Panc1 (cell line): ENCODE data around the gene ATP11B. TPM values are rescaled to one million over a fixed set of nuclear protein-coding genes. Genes with fewer than 3 reads are reported as not detected.

Experiments
- ATAC-seq: fragments of 200-7000 bp; cut with Tn5 transposase; 2 replicates; pipeline ENCODE4 v1.9.1; 2020; ENCODE audit warnings: mild to moderate bottlenecking, moderate library complexity
- BruUV-seq: library from RNA; stranded (reverse); fragments of 400-500 nt; replicated peaks from 2 replicates; lab custom pipeline; 2021; lab: Mats Ljungman, UMichigan
- CTCF ChIA-PET: fragments of 300-600 bp; sonication (Branson Sonifier 250); formaldehyde crosslinking; loops from one replicate; lab custom pipeline; 2022; ENCODE audit warnings: antibody characterized with exemption; lab: Charles Lee
- POLR2A ChIA-PET: fragments of 300-600 bp; sonication (Branson Sonifier 250); formaldehyde crosslinking; loops from one replicate; lab custom pipeline; 2022; ENCODE audit warnings: antibody characterized with exemption; lab: Charles Lee
- DNase-seq: peaks from one replicate; pipeline ENCODE4 v3.0.0-alpha.2; 2010; ENCODE audit warnings: low read depth, low spot score
- H3K27ac ChIP-seq: 2 replicates; pipeline ENCODE4 v1.5.1; 2011; ENCODE audit warnings: mild to moderate bottlenecking, low read length, inconsistent platforms
- H3K27me3 ChIP-seq: fragments of 200-500 bp; sonication (Bioruptor generic); 2 replicates; pipeline ENCODE4 v1.6.0; 2014; ENCODE audit warnings: low read length, inconsistent platforms; ENCODE audit not compliant: control insufficient read depth, insufficient read depth
- H3K36me3 ChIP-seq: fragments of 200-500 bp; sonication (Bioruptor generic); 2 replicates; pipeline ENCODE4 v1.5.1; 2014; ENCODE audit warnings: inconsistent platforms, mild to moderate bottlenecking, low read length, moderate library complexity; ENCODE audit not compliant: control insufficient read depth, insufficient read depth
- H3K4me1 ChIP-seq: 2 replicates; pipeline ENCODE4 v1.5.1; 2011; ENCODE audit warnings: inconsistent platforms, mild to moderate bottlenecking, low read length, moderate library complexity; ENCODE audit not compliant: control insufficient read depth, insufficient read depth
- H3K4me3 ChIP-seq, 2 experiments: 2 replicates each; pipeline ENCODE4 v1.5.1; 2011 to 2012; ENCODE audit warnings: low read depth in 2 of 2, low read length in 2 of 2, mild to moderate bottlenecking in 2 of 2, inconsistent platforms in 1 of 2, moderate library complexity in 1 of 2
- H3K9me3 ChIP-seq: fragments of 200-500 bp; sonication (Bioruptor generic); 2 replicates; pipeline ENCODE4 v1.5.1; 2014; ENCODE audit warnings: low read depth, mild to moderate bottlenecking, inconsistent platforms, low read length, moderate library complexity; ENCODE audit not compliant: control insufficient read depth, insufficient read depth
- CTCF ChIP-seq: fragments of 450-650 bp; IDR thresholded peaks from 2 replicates; pipeline ENCODE4 v1.5.1; 2017; ENCODE audit warnings: mild to moderate bottlenecking
- POLR2AphosphoS5 ChIP-seq: IDR thresholded peaks from 2 replicates; pipeline ENCODE4 v1.6.1; 2012; ENCODE audit warnings: mild to moderate bottlenecking, low read depth, low read length, moderate library complexity
- REST ChIP-seq, 2 experiments: IDR thresholded peaks; 2 replicates each; pipeline ENCODE4 v1.6.1; 2011 to 2012; ENCODE audit warnings: low read depth in 2 of 2, control low read depth in 1 of 2, low read length in 1 of 2, mild to moderate bottlenecking in 1 of 2, moderate library complexity in 1 of 2; ENCODE audit not compliant: insufficient read depth in 1 of 2
- SIN3A ChIP-seq: IDR thresholded peaks from 2 replicates; pipeline ENCODE4 v1.6.1; 2012; ENCODE audit warnings: low read depth, mild to moderate bottlenecking, low read length, moderate library complexity, borderline replicate concordance; ENCODE audit not compliant: insufficient read depth
- TCF7L2 ChIP-seq: IDR thresholded peaks from 2 replicates; pipeline ENCODE4 v1.6.1; 2011; ENCODE audit warnings: mild to moderate bottlenecking, low read depth, low read length, inconsistent platforms
- in situ Hi-C: cut with HindIII; loops from 2 replicates; pipeline ENCODE4 v1.10.0; 2016; ENCODE audit warnings: low sequenced_read_pairs, low pct_unique_long_range_greater_than_20kb
- intact Hi-C: fragments of 100-400 bp; cut with micrococcal nuclease; formaldehyde crosslinking; loops from one replicate; pipeline ENCODE4 v1.10.0; 2022; ENCODE audit not compliant: unreplicated experiment
- total RNA-seq: library from RNA; stranded (reverse); gene quantifications from one replicate; pipeline ENCODE4 v1.2.1, GENCODE V29; 2021; ENCODE audit not compliant: unreplicated experiment

Gene ATP11B
- total RNA-seq, 1 experiment from 2014 or later = 108 TPM

GRCh38 chr3:182895513-182896112 lies 102.3 kb downstream of the ATP11B start:
- BruUV-seq = no TSS peak
- ChIA-PET POLR2A (interaction anchor here (0.6 kb wide), 1 partner anchor 58 kb away, joined by 3 read pairs; no protein-coding TSS in a partner anchor), CTCF (no interaction called here)
- no peak overlapping the region for H3K27ac ChIP-seq
- no peaks in the 10 kb centered on the region for H3K27me3 ChIP-seq
- ATAC-seq (no peak), DNase-seq (no peak)
- H3K9me3 ChIP-seq = no peaks in the 10 kb centered on the region
- H3K4me1 ChIP-seq = no peaks in the 10 kb centered on the region
- H3K36me3 ChIP-seq = peaks cover 12% of the 10 kb centered on the region
- no peak overlapping the region for H3K4me3 ChIP-seq
- intact Hi-C loops (no loop called here), in situ Hi-C loops (no loop called here)
- TF ChIP-seq REST (IDR thresholded peaks at IDR 0.05; ENCODE audit: insufficient read depth in 1 of 2, low read depth in 2 of 2, low read length in 1 of 2) = no peak

GRCh38 chr3:182896553-182896952 lies 103.2 kb downstream of the ATP11B start:
- no peak overlapping the region for H3K4me3 ChIP-seq
- no peaks in the 10 kb centered on the region for H3K9me3 ChIP-seq
- ChIA-PET CTCF (interaction anchor here (0.5 kb wide), 1 partner anchor 13 kb away, joined by 5 read pairs; no protein-coding TSS in a partner anchor), POLR2A (no interaction called here)
- DNase-seq (no peak), ATAC-seq (no peak)
- in situ Hi-C loops = no loop called here
- H3K27me3 ChIP-seq = no peaks in the 10 kb centered on the region
- TF ChIP-seq REST (IDR thresholded peaks at IDR 0.05; ENCODE audit: insufficient read depth in 1 of 2, low read depth in 2 of 2, low read length in 1 of 2) (no peak), TCF7L2 (no peak), CTCF (no peak), SIN3A (no peak), POLR2AphosphoS5 (no peak)
- intact Hi-C loops = no loop called here
- no peaks in the 10 kb centered on the region for H3K4me1 ChIP-seq
- H3K27ac ChIP-seq = no peak overlapping the region
- no TSS peak for BruUV-seq
- peaks cover 12% of the 10 kb centered on the region for H3K36me3 ChIP-seq
